ENCODE measurements around the gene HIVEP1.

- TF ChIP-seq L3MBTL2 (conservative IDR thresholded peaks at IDR 0.05) (no peak), TARDBP (IDR thresholded peaks at IDR 0.05) (no peak), PKNOX1 (IDR thresholded peaks at IDR 0.05) (no peak), ARNT (IDR thresholded peaks at IDR 0.05) (no peak), ZNF384 (IDR thresholded peaks at IDR 0.05) (no peak), FOXM1 (IDR thresholded peaks at IDR 0.05; ENCODE audit: borderline replicate concordance) (no peak)
Observed at GRCh38 chr6:12012558-12013306, 620 bp downstream of the HIVEP1 start.
